ENCODE results near the gene FBXO44. TPM values are rescaled to one million over a fixed set of nuclear protein-coding genes. Genes with fewer than 3 reads are reported as not detected.

The FBXO44 gene
- total RNA-seq, 1 experiment from 2014 or later = 24.5 TPM

GRCh38 chr1:11616766-11617165, 37.9 kb upstream of the FBXO44 start:
- Histone ChIP-seq H3K79me1 (ENCODE audit: insufficient read depth, low read depth, low read length, poor library complexity, severe bottlenecking) (no peaks in the 10 kb centered on the region), H4K91ac (ENCODE audit: insufficient read length, low read depth, low read length) (no peak overlapping the region), H4K8ac (replicated peaks; ENCODE audit: insufficient read length, low read depth, low read length) (no peak overlapping the region), H2AFZ (ENCODE audit: low read length) (no peak overlapping the region), H4K20me1 (ENCODE audit: control insufficient read depth, insufficient read depth, insufficient read length) (no peaks in the 10 kb centered on the region), H3K27ac (ENCODE audit: insufficient read length, low read depth, low read length) (no peak overlapping the region), H3K56ac (ENCODE audit: insufficient read length, low read depth, low read length) (no peak overlapping the region), H2BK120ac (ENCODE audit: low read depth, low read length, poor library complexity, severe bottlenecking) (no peak overlapping the region), H3K14ac (ENCODE audit: insufficient read depth, low read length) (no peak overlapping the region), H3K4ac (ENCODE audit: low read depth, low read length) (no peak overlapping the region), H3K9ac (ENCODE audit: extremely low read depth, insufficient read length, low read length) (no peak overlapping the region), H4K5ac (ENCODE audit: insufficient read length, low read depth, low read length) (no peak overlapping the region), H2BK5ac (ENCODE audit: insufficient read length, low read length) (no peak overlapping the region), H3K23me2 (ENCODE audit: insufficient read length, low read depth, low read length, poor library complexity, severe bottlenecking) (peaks cover 2% of the 10 kb centered on the region), H3K79me2 (ENCODE audit: insufficient read depth, low read length) (no peaks in the 10 kb centered on the region), H3T11ph (ENCODE audit: low read length) (no peak overlapping the region), H3K18ac (ENCODE audit: insufficient read length, low read depth, low read length) (no peak overlapping the region), H3K4me2 (ENCODE audit: insufficient read depth, insufficient read length, low read length) (no peak overlapping the region), H2BK20ac (ENCODE audit: low read depth, low read length, poor library complexity, severe bottlenecking) (no peak overlapping the region), H3K27me3 (ENCODE audit: insufficient read depth, low read length) (no peaks in the 10 kb centered on the region), H2BK12ac (ENCODE audit: insufficient read length, low read depth, low read length) (no peak overlapping the region), H2AK5ac (ENCODE audit: insufficient read length, low read length) (no peak overlapping the region), H2BK15ac (ENCODE audit: low read depth, low read length) (no peak overlapping the region), H3K23ac (ENCODE audit: insufficient read length, low read depth, low read length) (no peak overlapping the region), H3K9me3 (ENCODE audit: control insufficient read depth, low read depth, low read length) (no peaks in the 10 kb centered on the region), H3K4me1 (ENCODE audit: insufficient read depth, low read length) (no peaks in the 10 kb centered on the region)
- no CpG with 5 or more reads among the region's 7 CpGs for WGBS (ENCODE audit: extremely low coverage, insufficient read length, low lambda C conversion rate)
- H3K27me3 Mint-ChIP-seq (ENCODE audit: low read depth) = peaks cover 4% of the 10 kb centered on the region
- H3K4me3 Mint-ChIP-seq = no peak overlapping the region
- no peak for TF ChIP-seq CTCF (conservative IDR thresholded peaks at IDR 0.05)
- H3K4me1 Mint-ChIP-seq = peaks cover 4 to 12% of the 10 kb centered on the region in 2 experiments
- DNase-seq = no peak
- no peaks in the 10 kb centered on the region; a peak in 1 of 5 replicates for H3K9me3 Mint-ChIP-seq
- H3K36me3 Mint-ChIP-seq (ENCODE audit: insufficient read depth in 1 of 3, low read depth in 3 of 3) = no peaks in the 10 kb centered on the region
- H3K27ac Mint-ChIP-seq = no peak overlapping the region

Data from H9 (cell line).